OCI-LY1 (cell line): ENCODE measurements around the gene FBP2.

Source experiments
- CTCF ChIP-seq: fragments of 200-600 bp; sonication (generic), shearing (Covaris generic); IDR thresholded peaks from 2 replicates; pipeline ENCODE4 v1.5.1; 2017; ENCODE audit warnings: mild to moderate bottlenecking, antibody characterized with exemption, low read length, moderate library complexity, mixed read lengths
- EZH2 ChIP-seq: fragments of 200-600 bp; sonication (generic), shearing (Covaris generic); IDR thresholded peaks from 2 replicates; pipeline ENCODE4 v1.8.0; 2017; ENCODE audit warnings: borderline replicate concordance, mixed run types, mild to moderate bottlenecking, antibody characterized with exemption, low read length, moderate library complexity, mixed read lengths

GRCh38 chr9:94591876-94592275 is 1.7 kb downstream of the FBP2 start:
- no peak for TF ChIP-seq CTCF
- TF ChIP-seq EZH2, result no peak
